GM10248 (cell line): ENCODE data around the gene LAMTOR1.
A peak's percentile ranks its signal among the peaks of the same experiment; 100 is the strongest.

ENCODE experiments used
- CTCF ChIA-PET: fragments of 300-600 bp; sonication (Branson Sonifier 250); formaldehyde crosslinking; extraction: SDS; loops from one replicate; lab custom pipeline; 2021; ENCODE audit warnings: antibody characterized with exemption; lab: Yijun Ruan, JAX
- POLR2A ChIA-PET: fragments of 350-650 bp; sonication (Branson Sonifier 250); formaldehyde crosslinking; extraction: SDS; loops from one replicate; lab custom pipeline; 2020; ENCODE audit warnings: antibody characterized with exemption; lab: Yijun Ruan, JAX
- DNase-seq: peaks from one replicate; pipeline ENCODE4 v3.0.0; 2012; ENCODE audit errors: extremely low spot score
- CTCF ChIP-seq: IDR thresholded peaks from 2 replicates; pipeline ENCODE4 v1.5.1; 2012; ENCODE audit warnings: mild to moderate bottlenecking, low read depth; ENCODE audit errors: extremely low read depth, missing control alignments, control extremely low read depth

LAMTOR1 gene

GRCh38 chr11:72112143-72112977 is 9.3 kb upstream of the LAMTOR1 start, which contains the start of gene ANAPC15:
Gene ANAPC15 (minus strand): TSS chr11:72112695. CDS start chr11:72111276, 1,419 bp downstream.
- CTCF ChIA-PET = interaction anchor here (1.0 to 2.5 kb wide), 6 partner anchors 13 to 135 kb away, joined by 3 to 12 read pairs (median 6); no protein-coding TSS in a partner anchor
- no peak for TF ChIP-seq CTCF
- peak; percentile 91 for DNase-seq
- POLR2A ChIA-PET = interaction anchor here (1.0 kb wide), 1 partner anchor 26 kb away, joined by 3 read pairs; no protein-coding TSS in a partner anchor

GRCh38 chr11:72111300-72112142 is 8.4 kb upstream of the LAMTOR1 start:
- POLR2A ChIA-PET = interaction anchor here (1.0 kb wide), 1 partner anchor 25 kb away, joined by 3 read pairs; no protein-coding TSS in a partner anchor
- no peak for TF ChIP-seq CTCF
- CTCF ChIA-PET = interaction anchor here (1.2 to 2.5 kb wide), 5 partner anchors 14 to 86 kb away, joined by 3 to 12 read pairs (median 7); no protein-coding TSS in a partner anchor
- DNase-seq = no peak

GRCh38 chr11:72105888-72106287 is 2.8 kb upstream of the LAMTOR1 start, which contains the start of gene TOMT:
Gene TOMT (plus strand): TSS chr11:72105924. CDS start chr11:72105952, 28 bp downstream.
- TF ChIP-seq CTCF = no peak
- ChIA-PET POLR2A (no interaction called here), CTCF (interaction anchor here (1.2 to 1.9 kb wide), 4 partner anchors 11 to 81 kb away, joined by 3 to 6 read pairs (median 4); no protein-coding TSS in a partner anchor)
- DNase-seq = no peak

DNA sequence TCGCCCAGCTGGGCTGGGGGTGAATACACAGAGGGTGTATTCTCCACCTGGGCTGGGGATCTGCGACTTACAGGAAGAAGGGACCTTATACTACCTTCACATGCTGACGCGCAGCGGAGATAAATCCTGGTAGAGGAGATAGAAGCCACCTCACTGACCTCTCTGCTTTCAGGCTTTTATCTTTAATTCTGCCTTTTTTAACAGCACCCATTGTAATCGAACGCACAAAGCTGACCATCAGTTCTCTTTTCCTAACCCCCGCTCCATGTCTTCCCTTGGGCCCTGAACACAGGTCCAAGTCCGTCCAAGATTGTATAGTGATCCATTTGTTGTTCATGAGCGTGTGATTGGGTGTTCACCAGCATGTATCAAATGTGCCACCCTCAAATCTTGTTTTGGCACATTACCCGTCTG is 664 bp upstream of the LAMTOR1 start:
- ChIA-PET CTCF (interaction anchor here (1.0 to 4.9 kb wide), 3 partner anchors 9 to 13 kb away, joined by 3 to 50 read pairs (median 5); no protein-coding TSS in a partner anchor), POLR2A (no interaction called here)
- no peak for TF ChIP-seq CTCF
- DNase-seq = no peak

GRCh38 chr11:72102631-72102945 is 509 bp downstream of the LAMTOR1 start:
- CTCF ChIA-PET = interaction anchor here (0.9 to 4.9 kb wide), 5 partner anchors 9 to 78 kb away, joined by 3 to 50 read pairs (median 8); no protein-coding TSS in a partner anchor
- DNase-seq = no peak
- POLR2A ChIA-PET = interaction anchor here (1.0 kb wide), 1 partner anchor 12 kb away, joined by 3 read pairs; no protein-coding TSS in a partner anchor
- no peak for TF ChIP-seq CTCF
